Central memory CD8-positive, alpha-beta T cell (primary cell): ENCODE measurements around the gene NDRG4.

Source experiments
- ATAC-seq: fragments of 150-1000 bp; cut with Tn5 transposase; replicated peaks from 2 replicates; pipeline ENCODE4 v1.10.0; 2022; ENCODE audit warnings: mild to moderate bottlenecking, moderate FRiP score, moderate number of reproducible peaks; ENCODE audit not compliant: poor library complexity, severe bottlenecking; ENCODE audit errors: extremely low read depth
- DNase-seq, 2 donors: peaks; one replicate each; pipeline ENCODE4 v3.0.0; 2021; ENCODE audit warnings: low spot score in 2 of 2
- H3K27ac Mint-ChIP-seq: one replicate; pipeline ENCODE4 v1.8.0; 2022; ENCODE audit warnings: low read depth, mild to moderate bottlenecking, moderate library complexity, mixed read lengths
- H3K27me3 Mint-ChIP-seq: one replicate; pipeline ENCODE4 v1.8.0; 2022; ENCODE audit warnings: mixed read lengths
- H3K36me3 Mint-ChIP-seq: one replicate; pipeline ENCODE4 v1.8.0; 2022; ENCODE audit warnings: mild to moderate bottlenecking, moderate library complexity, mixed read lengths; ENCODE audit not compliant: insufficient read depth
- H3K4me1 Mint-ChIP-seq: one replicate; pipeline ENCODE4 v1.8.0; 2022; ENCODE audit warnings: mixed read lengths
- H3K4me3 Mint-ChIP-seq: one replicate; pipeline ENCODE4 v1.8.0; 2022; ENCODE audit warnings: mild to moderate bottlenecking, moderate library complexity, mixed read lengths
- H3K9me3 Mint-ChIP-seq: one replicate; pipeline ENCODE4 v1.8.0; 2022; ENCODE audit warnings: mixed read lengths

Gene NDRG4

GRCh38 chr16:58502217-58502921, 2.4 kb downstream of the NDRG4 start:
- no peak overlapping the region for H3K4me3 Mint-ChIP-seq
- H3K9me3 Mint-ChIP-seq: no peaks in the 10 kb centered on the region
- H3K36me3 Mint-ChIP-seq: peaks cover 1% of the 10 kb centered on the region
- no peak overlapping the region for H3K27ac Mint-ChIP-seq
- DNase-seq (no peak), ATAC-seq (no peak)
- peaks cover 61% of the 10 kb centered on the region for H3K27me3 Mint-ChIP-seq
- H3K4me1 Mint-ChIP-seq: peaks cover 5% of the 10 kb centered on the region

- Mint-ChIP-seq H3K9me3 (no peaks in the 10 kb centered on the region), H3K4me1 (peaks cover 5% of the 10 kb centered on the region), H3K27ac (no peak overlapping the region), H3K36me3 (peaks cover 3% of the 10 kb centered on the region), H3K4me3 (no peak overlapping the region), H3K27me3 (peaks cover 52% of the 10 kb centered on the region)
- ATAC-seq (no peak), DNase-seq (no peak)
Measured at GRCh38 chr16:58503166-58503862, 3.4 kb downstream of the NDRG4 start.

GRCh38 chr16:58503863-58504688, 4.1 kb downstream of the NDRG4 start:
- H3K27me3 Mint-ChIP-seq: peaks cover 45% of the 10 kb centered on the region
- H3K27ac Mint-ChIP-seq: no peak overlapping the region
- DNase-seq: no peak
- H3K4me1 Mint-ChIP-seq: peaks cover 5% of the 10 kb centered on the region
- H3K4me3 Mint-ChIP-seq: no peak overlapping the region
- no peak for ATAC-seq
- H3K36me3 Mint-ChIP-seq: peaks cover 3% of the 10 kb centered on the region
- no peaks in the 10 kb centered on the region for H3K9me3 Mint-ChIP-seq

- Mint-ChIP-seq H3K4me1 (peaks cover under 1% of the 10 kb centered on the region), H3K9me3 (no peaks in the 10 kb centered on the region), H3K27ac (no peak overlapping the region), H3K4me3 (no peak overlapping the region), H3K36me3 (peaks cover 3% of the 10 kb centered on the region), H3K27me3 (peaks cover 22% of the 10 kb centered on the region)
- DNase-seq (no peak), ATAC-seq (no peak)
Measured at GRCh38 chr16:58506241-58507194, 6.6 kb downstream of the NDRG4 start.

- Mint-ChIP-seq H3K4me1 (peaks cover 7% of the 10 kb centered on the region), H3K36me3 (peaks cover 3% of the 10 kb centered on the region), H3K4me3 (no peak overlapping the region), H3K27ac (no peak overlapping the region), H3K27me3 (peaks cover 13% of the 10 kb centered on the region), H3K9me3 (no peaks in the 10 kb centered on the region)
- ATAC-seq (no peak), DNase-seq (no peak)
Measured at GRCh38 chr16:58507195-58507962, 7.4 kb downstream of the NDRG4 start.

- H3K9me3 Mint-ChIP-seq: no peaks in the 10 kb centered on the region
- no peak overlapping the region for H3K27ac Mint-ChIP-seq
Measured at GRCh38 chr16:58507963-58508670, 8.2 kb downstream of the NDRG4 start.

GRCh38 chr16:58508671-58509251, 8.8 kb downstream of the NDRG4 start:
- no peaks in the 10 kb centered on the region for H3K27me3 Mint-ChIP-seq
- ATAC-seq: no peak
- H3K4me1 Mint-ChIP-seq: peaks cover 7% of the 10 kb centered on the region
- H3K36me3 Mint-ChIP-seq: peaks cover 1% of the 10 kb centered on the region
- H3K27ac Mint-ChIP-seq: no peak overlapping the region
- DNase-seq: no peak
- H3K4me3 Mint-ChIP-seq: no peak overlapping the region
- no peaks in the 10 kb centered on the region for H3K9me3 Mint-ChIP-seq

More at GRCh38 chr16:58507963-58508670, 8.2 kb downstream of the NDRG4 start:
- Mint-ChIP-seq H3K36me3 (peaks cover 1% of the 10 kb centered on the region), H3K27me3 (peaks cover 6% of the 10 kb centered on the region), H3K4me3 (no peak overlapping the region), H3K4me1 (peaks cover 7% of the 10 kb centered on the region)
- DNase-seq (no peak), ATAC-seq (no peak)

- no peak for DNase-seq
- Mint-ChIP-seq H3K27ac (no peak overlapping the region), H3K4me3 (no peak overlapping the region), H3K36me3 (peaks cover 1% of the 10 kb centered on the region), H3K4me1 (peaks cover 7% of the 10 kb centered on the region), H3K9me3 (no peaks in the 10 kb centered on the region), H3K27me3 (no peaks in the 10 kb centered on the region)
- ATAC-seq: no peak
Measured at GRCh38 chr16:58509256-58510096, 9.5 kb downstream of the NDRG4 start.

GRCh38 chr16:58510097-58510775, 10.3 kb downstream of the NDRG4 start:
- peaks cover 14% of the 10 kb centered on the region for H3K4me1 Mint-ChIP-seq
- no peak for ATAC-seq
- peaks cover 2% of the 10 kb centered on the region for H3K36me3 Mint-ChIP-seq
- H3K9me3 Mint-ChIP-seq: no peaks in the 10 kb centered on the region
- H3K4me3 Mint-ChIP-seq: no peak overlapping the region
- no peak for DNase-seq
- no peak overlapping the region for H3K27ac Mint-ChIP-seq
- no peaks in the 10 kb centered on the region for H3K27me3 Mint-ChIP-seq
